ENCODE measurements around the gene NNAT. TPM values are rescaled to one million over a fixed set of nuclear protein-coding genes. Genes with fewer than 3 reads are reported as not detected.
A peak's percentile ranks its signal among the peaks of the same experiment; 100 is the strongest.

Gene NNAT
- total RNA-seq, 3 donors from 2014 or later, result 0.32 to 41.3 (median 4.0) TPM

DNA sequence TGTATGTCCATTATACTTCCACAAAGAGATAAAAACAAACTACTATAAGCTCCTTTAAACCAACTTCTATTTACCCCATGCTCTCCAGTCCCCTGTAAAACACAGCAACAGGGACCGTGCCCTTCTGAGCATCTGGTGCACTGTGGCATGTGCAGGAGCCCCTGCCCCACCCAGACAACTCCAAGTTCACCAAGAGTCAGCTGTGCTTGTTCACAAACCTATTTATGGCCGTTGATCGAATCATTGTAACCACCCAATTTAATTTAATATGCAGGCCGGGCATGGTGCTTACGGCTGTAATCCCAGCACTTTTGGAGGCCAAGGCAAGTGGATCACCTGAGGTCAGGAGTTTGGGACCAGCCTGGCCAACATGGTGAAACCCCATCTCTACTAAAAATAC is 20.3 kb downstream of the NNAT start:
- H3K36me3 ChIP-seq (ENCODE audit: low read depth), result no peaks in the 10 kb centered on the region
- DNase-seq (no peak), ATAC-seq (peak; percentile 20)
- intact Hi-C loops (cut with DNase I, micrococcal nuclease), result no loop called here
- no peaks in the 10 kb centered on the region for H3K9me3 ChIP-seq
- TF ChIP-seq, protein P1, sequence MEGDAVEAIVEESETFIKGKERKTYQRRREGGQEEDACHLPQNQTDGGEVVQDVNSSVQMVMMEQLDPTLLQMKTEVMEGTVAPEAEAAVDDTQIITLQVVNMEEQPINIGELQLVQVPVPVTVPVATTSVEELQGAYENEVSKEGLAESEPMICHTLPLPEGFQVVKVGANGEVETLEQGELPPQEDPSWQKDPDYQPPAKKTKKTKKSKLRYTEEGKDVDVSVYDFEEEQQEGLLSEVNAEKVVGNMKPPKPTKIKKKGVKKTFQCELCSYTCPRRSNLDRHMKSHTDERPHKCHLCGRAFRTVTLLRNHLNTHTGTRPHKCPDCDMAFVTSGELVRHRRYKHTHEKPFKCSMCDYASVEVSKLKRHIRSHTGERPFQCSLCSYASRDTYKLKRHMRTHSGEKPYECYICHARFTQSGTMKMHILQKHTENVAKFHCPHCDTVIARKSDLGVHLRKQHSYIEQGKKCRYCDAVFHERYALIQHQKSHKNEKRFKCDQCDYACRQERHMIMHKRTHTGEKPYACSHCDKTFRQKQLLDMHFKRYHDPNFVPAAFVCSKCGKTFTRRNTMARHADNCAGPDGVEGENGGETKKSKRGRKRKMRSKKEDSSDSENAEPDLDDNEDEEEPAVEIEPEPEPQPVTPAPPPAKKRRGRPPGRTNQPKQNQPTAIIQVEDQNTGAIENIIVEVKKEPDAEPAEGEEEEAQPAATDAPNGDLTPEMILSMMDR (IDR thresholded peaks at IDR 0.05), result no peak
- peaks cover 15% of the 10 kb centered on the region for H3K4me1 ChIP-seq (ENCODE audit: low read depth)
- no peak overlapping the region for H3K4me3 ChIP-seq

DNA sequence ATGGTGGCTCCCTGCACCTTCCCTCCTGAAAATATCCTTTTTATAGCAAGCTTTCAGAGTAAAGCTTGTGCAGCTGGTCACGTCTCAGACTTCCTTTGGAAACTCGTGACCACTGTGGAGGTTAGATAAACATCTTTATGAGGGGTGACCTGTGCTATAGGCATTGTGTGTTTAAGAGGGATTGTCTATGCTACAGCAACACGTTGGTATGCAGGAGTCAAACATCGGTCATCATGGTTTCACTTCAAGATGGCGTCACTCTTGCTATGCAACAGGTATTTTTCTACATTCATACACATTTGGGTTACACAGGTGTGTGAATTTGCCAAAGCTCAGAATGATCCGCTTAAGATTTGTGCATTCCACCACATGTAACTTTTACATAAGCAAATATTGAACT is 21.2 kb downstream of the NNAT start:
- ATAC-seq (peak; percentile 88), DNase-seq (peak in 1 of 3 donors; percentile 60)
- TF ChIP-seq, protein P1 (IDR thresholded peaks at IDR 0.05), result no peak
- Histone ChIP-seq H3K36me3 (ENCODE audit: low read depth) (no peaks in the 10 kb centered on the region), H3K9me3 (no peaks in the 10 kb centered on the region), H3K4me1 (ENCODE audit: low read depth) (peaks cover 15% of the 10 kb centered on the region), H3K4me3 (no peak overlapping the region)
- intact Hi-C loops (cut with DNase I, micrococcal nuclease), result no loop called here

DNA sequence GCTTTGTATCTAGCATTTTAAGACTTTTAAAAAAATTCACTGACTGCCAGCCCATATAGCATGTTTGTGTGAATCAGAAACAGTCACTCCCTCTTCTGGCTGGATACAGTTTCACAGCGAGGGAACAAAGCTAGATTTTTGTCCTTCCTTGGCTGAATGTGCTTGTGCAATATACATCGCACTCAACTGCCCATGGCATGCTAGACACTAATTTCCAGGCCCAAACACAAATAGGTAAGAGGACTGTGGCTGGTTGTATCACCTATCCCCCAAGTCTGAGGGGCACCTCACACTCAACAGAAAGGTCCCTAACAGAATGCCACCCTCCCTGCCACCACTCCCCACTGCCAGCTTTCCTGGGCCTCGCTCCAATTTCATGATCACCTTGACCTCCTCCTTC is 22.8 kb downstream of the NNAT start:
- ATAC-seq (peak; percentile 52), DNase-seq (no peak)
- Histone ChIP-seq H3K4me1 (ENCODE audit: low read depth) (peaks cover 15% of the 10 kb centered on the region), H3K4me3 (no peak overlapping the region), H3K36me3 (ENCODE audit: low read depth) (no peaks in the 10 kb centered on the region), H3K9me3 (no peaks in the 10 kb centered on the region)
- TF ChIP-seq, protein P1 (IDR thresholded peaks at IDR 0.05), result no peak
- intact Hi-C loops (cut with DNase I, micrococcal nuclease), result no loop called here

DNA sequence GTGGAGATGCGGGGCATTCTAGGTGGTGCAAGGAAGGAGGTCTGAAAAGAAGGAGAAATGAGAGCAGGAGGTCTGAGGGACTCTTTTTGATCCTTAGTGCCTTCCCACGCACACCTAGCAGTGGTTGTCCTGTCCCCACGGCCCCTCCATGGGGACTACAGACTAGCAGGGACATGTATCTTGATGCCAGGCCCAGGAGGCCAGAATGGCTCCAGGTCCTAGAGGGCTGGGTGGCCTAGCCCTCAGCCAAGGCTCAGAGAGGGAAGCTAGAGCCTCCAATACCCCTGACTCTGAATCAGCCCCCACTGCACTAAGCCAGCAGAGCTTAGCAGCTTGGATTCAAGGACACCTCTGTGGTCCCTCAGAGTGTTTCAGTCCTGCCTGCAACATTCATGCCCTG is 23.3 kb downstream of the NNAT start:
- Histone ChIP-seq H3K9me3 (no peaks in the 10 kb centered on the region), H3K36me3 (ENCODE audit: low read depth) (no peaks in the 10 kb centered on the region), H3K4me3 (no peak overlapping the region), H3K4me1 (ENCODE audit: low read depth) (peaks cover 14% of the 10 kb centered on the region)
- intact Hi-C loops (cut with DNase I, micrococcal nuclease), result no loop called here
- DNase-seq (no peak), ATAC-seq (no peak)
- TF ChIP-seq, protein P1 (IDR thresholded peaks at IDR 0.05), result no peak

DNA sequence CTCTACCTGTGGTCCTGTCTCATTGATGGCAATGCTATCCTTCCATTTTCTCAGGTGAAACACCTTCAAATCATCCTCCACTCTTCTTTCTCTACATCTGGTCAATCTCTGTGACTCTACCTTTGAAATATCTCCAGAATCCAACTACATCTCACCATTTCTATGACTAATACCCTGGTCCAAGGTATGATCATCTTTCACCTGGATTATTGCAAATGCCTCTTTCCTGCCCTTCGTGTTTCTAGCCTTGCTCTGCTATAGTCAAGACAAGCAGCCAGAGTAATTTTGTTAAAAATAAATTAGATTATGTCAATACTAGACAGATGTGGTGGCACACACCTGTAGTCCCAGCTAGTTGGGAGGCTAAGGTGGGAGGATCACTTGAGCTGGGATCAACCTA is 24.5 kb downstream of the NNAT start:
- no peak for ATAC-seq

More for the DNA sequence above, 24.5 kb downstream of the NNAT start:
- Histone ChIP-seq H3K4me1 (ENCODE audit: low read depth) (peaks cover 6% of the 10 kb centered on the region), H3K9me3 (no peaks in the 10 kb centered on the region), H3K36me3 (ENCODE audit: low read depth) (no peaks in the 10 kb centered on the region), H3K4me3 (no peak overlapping the region)
- intact Hi-C loops (cut with DNase I, micrococcal nuclease), result no loop called here
- DNase-seq, result no peak
- TF ChIP-seq, protein P1 (IDR thresholded peaks at IDR 0.05), result no peak
